GM12801 (cell line): Measurements from ENCODE around the gene C10orf95.

Experiments used
- TF ChIP-seq, protein P1 (sequence below): IDR thresholded peaks from one replicate; pipeline ENCODE4 v1.5.1; 2011; ENCODE audit warnings: control low read depth; ENCODE audit not compliant: insufficient read length; ENCODE audit errors: extremely low read depth

Gene C10orf95

DNA sequence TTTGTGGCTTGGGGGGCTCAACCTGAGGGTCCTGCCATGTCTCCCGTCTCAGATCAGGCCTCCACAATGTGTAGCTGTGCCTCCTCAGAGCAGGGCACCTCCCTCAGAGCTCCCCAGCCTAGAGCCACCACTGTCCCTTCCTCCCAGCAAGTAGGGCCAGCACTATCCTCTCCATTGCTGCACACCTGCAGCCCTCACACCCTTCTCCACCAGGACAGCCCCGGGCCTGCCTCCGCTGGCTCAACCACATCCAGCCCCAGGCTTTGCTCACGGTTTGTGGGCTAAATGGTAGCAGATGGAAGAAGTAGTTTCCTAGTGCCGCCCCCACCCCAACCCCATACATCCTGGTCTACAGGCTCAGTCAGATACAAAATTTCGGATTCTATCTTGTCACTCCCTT is 45.7 kb downstream of the C10orf95 start:
- TF ChIP-seq, protein P1, sequence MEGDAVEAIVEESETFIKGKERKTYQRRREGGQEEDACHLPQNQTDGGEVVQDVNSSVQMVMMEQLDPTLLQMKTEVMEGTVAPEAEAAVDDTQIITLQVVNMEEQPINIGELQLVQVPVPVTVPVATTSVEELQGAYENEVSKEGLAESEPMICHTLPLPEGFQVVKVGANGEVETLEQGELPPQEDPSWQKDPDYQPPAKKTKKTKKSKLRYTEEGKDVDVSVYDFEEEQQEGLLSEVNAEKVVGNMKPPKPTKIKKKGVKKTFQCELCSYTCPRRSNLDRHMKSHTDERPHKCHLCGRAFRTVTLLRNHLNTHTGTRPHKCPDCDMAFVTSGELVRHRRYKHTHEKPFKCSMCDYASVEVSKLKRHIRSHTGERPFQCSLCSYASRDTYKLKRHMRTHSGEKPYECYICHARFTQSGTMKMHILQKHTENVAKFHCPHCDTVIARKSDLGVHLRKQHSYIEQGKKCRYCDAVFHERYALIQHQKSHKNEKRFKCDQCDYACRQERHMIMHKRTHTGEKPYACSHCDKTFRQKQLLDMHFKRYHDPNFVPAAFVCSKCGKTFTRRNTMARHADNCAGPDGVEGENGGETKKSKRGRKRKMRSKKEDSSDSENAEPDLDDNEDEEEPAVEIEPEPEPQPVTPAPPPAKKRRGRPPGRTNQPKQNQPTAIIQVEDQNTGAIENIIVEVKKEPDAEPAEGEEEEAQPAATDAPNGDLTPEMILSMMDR: no peak

DNA sequence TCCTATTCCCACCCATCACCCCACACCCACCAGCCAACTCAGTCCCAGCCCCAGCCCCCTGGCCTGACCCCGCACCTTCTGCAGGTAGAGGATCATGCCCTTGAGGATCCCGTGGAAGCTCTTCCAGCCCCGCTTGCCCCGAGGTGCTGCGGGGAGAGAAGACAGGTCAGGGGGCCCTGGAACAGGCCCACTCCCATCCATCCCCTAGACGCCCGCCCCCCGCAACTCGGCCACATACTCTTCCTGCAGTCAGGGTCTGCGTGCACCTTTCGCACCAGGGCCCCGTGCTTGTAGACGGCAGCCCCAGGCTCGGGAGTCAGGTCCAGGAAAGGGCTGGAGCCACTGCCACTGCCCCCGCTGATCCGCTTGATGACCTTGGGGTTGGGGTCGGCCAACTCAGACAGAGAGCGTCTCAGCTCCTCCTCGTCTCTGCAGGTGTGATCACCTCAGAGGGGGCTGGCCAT is 46.2 kb downstream of the C10orf95 start:
- TF ChIP-seq, protein P1: no peak

DNA sequence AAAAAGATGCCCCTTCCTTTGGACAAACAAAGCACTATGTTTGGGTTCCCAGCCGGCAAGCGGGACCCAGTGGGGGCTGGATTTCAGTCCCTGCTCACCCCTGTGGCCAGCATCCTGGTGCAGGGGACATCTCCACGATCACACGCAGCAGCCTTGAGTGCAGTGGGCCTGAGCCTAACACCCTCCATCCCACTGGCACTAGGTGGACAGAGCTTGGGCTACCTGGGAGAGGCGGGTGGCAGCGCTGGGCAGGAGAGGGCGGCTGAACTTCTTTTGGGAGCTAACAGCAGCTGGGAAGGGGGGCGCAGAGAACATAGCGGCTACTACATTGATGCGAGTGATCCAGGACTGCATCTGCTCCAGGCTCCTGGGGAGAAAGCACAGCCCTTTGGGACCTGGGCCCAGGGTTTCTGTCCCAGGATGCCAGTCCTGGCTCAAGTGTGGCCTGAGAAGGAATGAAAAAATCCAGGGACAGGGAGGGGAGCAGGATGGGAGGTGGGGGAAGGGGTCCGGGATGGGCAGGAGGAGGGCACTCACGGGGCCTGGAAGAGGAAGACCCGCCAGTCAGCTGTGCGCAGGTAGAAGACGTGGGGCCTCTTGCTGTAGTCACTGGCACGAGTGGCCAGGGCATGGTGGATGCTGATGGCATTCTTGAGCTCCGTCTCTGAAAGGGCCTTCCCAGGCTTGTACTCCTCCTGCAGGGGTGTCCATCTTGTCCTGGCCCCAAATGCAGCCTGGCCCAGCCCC is 46.8 kb downstream of the C10orf95 start:
- TF ChIP-seq, protein P1: no peak

- TF ChIP-seq, protein P1: no peak
These were observed 48.2 kb downstream of the C10orf95 start for GRCh38 chr10:102403115-102403514.

DNA sequence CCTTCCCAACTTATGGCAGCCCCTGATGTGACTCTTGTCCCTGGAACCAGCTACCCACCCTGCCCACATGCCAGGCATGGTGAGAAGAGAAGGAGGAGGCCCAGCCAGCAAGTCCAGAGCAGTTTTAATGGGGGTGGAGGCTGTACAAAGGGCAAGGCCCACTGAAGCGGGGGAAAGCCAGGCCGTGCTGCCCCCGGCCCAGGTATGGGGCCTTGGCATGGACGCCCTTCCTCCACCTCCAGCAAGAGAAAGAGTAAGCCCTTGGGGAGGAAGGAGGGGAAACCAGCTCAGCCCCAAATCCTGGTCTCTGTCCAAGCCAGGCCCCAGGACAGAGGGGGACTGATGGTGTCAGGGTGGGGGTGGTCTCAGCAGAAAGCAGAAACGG is 48.8 kb downstream of the C10orf95 start:
- TF ChIP-seq, protein P1: no peak

DNA sequence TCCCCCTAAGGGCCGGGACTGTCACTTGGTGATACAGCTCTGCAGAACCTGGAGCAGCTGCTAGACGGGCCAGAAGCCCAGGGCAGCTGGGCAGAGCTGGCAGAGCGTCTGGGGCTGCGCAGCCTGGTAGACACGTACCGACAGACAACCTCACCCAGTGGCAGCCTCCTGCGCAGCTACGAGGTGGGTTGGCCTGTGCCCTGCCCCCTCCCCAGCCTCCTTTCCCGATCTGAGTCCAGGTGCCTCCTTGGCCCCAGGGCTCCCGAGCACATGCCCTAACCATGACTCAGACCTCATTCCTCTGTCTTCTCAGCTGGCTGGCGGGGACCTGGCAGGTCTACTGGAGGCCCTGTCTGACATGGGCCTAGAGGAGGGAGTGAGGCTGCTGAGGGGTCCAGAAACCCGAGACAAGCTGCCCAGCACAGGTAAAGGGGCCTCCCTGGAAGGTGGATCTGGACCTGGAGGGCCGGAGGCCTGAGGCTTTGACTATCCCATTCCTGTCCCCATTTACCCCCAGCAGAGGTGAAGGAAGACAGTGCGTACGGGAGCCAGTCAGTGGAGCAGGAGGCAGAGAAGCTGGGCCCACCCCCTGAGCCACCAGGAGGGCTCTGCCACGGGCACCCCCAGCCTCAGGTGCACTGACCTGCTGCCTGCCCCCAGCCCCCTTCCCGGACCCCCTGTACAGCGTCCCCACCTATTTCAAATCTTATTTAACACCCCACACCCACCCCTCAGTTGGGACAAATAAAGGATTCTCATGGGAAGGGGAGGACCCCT is 49.4 kb downstream of the C10orf95 start:
- TF ChIP-seq, protein P1: no peak

GRCh38 chr10:102401342-102401654 is 50.0 kb downstream of the C10orf95 start:
- TF ChIP-seq, protein P1: no peak
